Endodermal cell (in vitro differentiated cells): ENCODE results near the gene PCAT7. TPM values are rescaled to one million over a fixed set of nuclear protein-coding genes. Genes with fewer than 3 reads are reported as not detected.
A peak's percentile ranks its signal among the peaks of the same experiment; 100 is the strongest.

Source experiments
- DNase-seq: peaks from one replicate; pipeline ENCODE4 v3.0.0-alpha.2; 2017
- H3K27ac ChIP-seq: 2 replicates; pipeline ENCODE4 v1.5.1; 2013; ENCODE audit warnings: mild to moderate bottlenecking, low read depth, low read length, moderate library complexity
- H3K27me3 ChIP-seq: 2 replicates; pipeline ENCODE4 v1.6.1; 2013; ENCODE audit warnings: mild to moderate bottlenecking, low read length, moderate library complexity; ENCODE audit not compliant: insufficient read depth, control insufficient read depth, poor library complexity, severe bottlenecking
- H3K36me3 ChIP-seq: 2 replicates; pipeline ENCODE4 v1.7.0; 2013; ENCODE audit warnings: mild to moderate bottlenecking, low read length, moderate library complexity; ENCODE audit not compliant: control insufficient read depth, insufficient read depth
- H3K4me1 ChIP-seq: one replicate; pipeline ENCODE4 v1.7.0; 2013; ENCODE audit warnings: low read length; ENCODE audit not compliant: control insufficient read depth, insufficient read depth
- H3K4me3 ChIP-seq: 2 replicates; pipeline ENCODE4 v1.5.1; 2013; ENCODE audit warnings: mild to moderate bottlenecking, low read length, moderate library complexity
- H3K9ac ChIP-seq: 2 replicates; pipeline ENCODE4 v1.6.1; 2013; ENCODE audit warnings: mild to moderate bottlenecking, low read length, moderate library complexity; ENCODE audit not compliant: poor library complexity, severe bottlenecking; ENCODE audit errors: extremely low read depth
- H3K9me3 ChIP-seq: 2 replicates; pipeline ENCODE4 v1.6.1; 2013; ENCODE audit warnings: mild to moderate bottlenecking, low read length, moderate library complexity; ENCODE audit not compliant: control insufficient read depth
- H3K27ac Mint-ChIP-seq: 2 replicates; pipeline ENCODE4 v1.8.0; 2020; ENCODE audit warnings: mixed read lengths
- H3K27me3 Mint-ChIP-seq: 2 replicates; pipeline ENCODE4 v1.8.0; 2021; ENCODE audit warnings: mild to moderate bottlenecking, mixed read lengths; ENCODE audit not compliant: insufficient read depth
- H3K36me3 Mint-ChIP-seq: 2 replicates; pipeline ENCODE4 v1.8.0; 2020; ENCODE audit warnings: low read depth, mixed read lengths
- H3K4me1 Mint-ChIP-seq: 2 replicates; pipeline ENCODE4 v1.8.0; 2020; ENCODE audit warnings: mixed read lengths
- H3K4me3 Mint-ChIP-seq: 2 replicates; pipeline ENCODE4 v1.8.0; 2020; ENCODE audit warnings: mild to moderate bottlenecking, moderate library complexity, mixed read lengths
- H3K9me3 Mint-ChIP-seq: 2 replicates; pipeline ENCODE4 v1.8.0; 2020; ENCODE audit warnings: mild to moderate bottlenecking, mixed read lengths
- WGBS, 2 experiments: methylation state at CpG; one replicate each; pipeline versions ENCODE4 v1.1.5 to v1.1.7; 2013; ENCODE audit warnings: missing lambda C conversion rate in 2 of 2, mixed read lengths in 1 of 2; ENCODE audit not compliant: insufficient coverage in 1 of 2, insufficient read length in 1 of 2; 5-methylcytosine and 5-hydroxymethylcytosine counted together
- total RNA-seq, 2 donors: library from RNA; stranded (reverse); fragmentation: NEBNext Ultra II Directional in 1 of 2; extraction: Animal tissue kit (Norgen Biotek cat#: 25700) in 1 of 2; gene quantifications; 2 replicates in 1 of 2; 3 replicates in 1 of 2; pipeline ENCODE4 v1.2.1, GENCODE V29; 2021
- TF ChIP-seq, protein P1 (sequence below): fragments of 200-600 bp; sonication (generic); conservative IDR thresholded peaks from 2 replicates; pipeline ENCODE4 v1.5.0; 2021; ENCODE audit warnings: antibody characterized with exemption, mild to moderate bottlenecking

PCAT7 gene
- total RNA-seq, 2 donors from 2014 or later: 4.2 to 7.3 TPM

DNA sequence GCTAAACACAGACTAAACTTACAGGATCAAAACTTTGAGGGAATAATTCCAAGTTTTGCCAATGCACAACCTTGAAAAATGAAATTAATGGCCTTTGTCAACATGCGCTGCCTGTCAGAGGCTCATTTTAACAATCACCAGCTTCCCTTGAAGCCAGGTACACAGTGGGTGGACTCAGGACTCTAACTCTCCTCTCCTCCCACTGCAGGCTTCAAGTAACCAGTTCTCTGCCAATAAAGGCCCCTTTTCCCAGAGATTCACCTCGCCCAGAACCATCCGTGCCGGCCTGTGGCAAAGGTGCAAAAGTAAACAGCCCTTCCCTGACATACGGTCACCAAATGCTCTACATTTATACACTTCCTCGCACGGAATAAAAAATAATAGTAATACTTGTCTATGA is 57.2 kb downstream of the PCAT7 start:
- TF ChIP-seq, protein P1, sequence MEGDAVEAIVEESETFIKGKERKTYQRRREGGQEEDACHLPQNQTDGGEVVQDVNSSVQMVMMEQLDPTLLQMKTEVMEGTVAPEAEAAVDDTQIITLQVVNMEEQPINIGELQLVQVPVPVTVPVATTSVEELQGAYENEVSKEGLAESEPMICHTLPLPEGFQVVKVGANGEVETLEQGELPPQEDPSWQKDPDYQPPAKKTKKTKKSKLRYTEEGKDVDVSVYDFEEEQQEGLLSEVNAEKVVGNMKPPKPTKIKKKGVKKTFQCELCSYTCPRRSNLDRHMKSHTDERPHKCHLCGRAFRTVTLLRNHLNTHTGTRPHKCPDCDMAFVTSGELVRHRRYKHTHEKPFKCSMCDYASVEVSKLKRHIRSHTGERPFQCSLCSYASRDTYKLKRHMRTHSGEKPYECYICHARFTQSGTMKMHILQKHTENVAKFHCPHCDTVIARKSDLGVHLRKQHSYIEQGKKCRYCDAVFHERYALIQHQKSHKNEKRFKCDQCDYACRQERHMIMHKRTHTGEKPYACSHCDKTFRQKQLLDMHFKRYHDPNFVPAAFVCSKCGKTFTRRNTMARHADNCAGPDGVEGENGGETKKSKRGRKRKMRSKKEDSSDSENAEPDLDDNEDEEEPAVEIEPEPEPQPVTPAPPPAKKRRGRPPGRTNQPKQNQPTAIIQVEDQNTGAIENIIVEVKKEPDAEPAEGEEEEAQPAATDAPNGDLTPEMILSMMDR: no peak
- H3K9me3 Mint-ChIP-seq: no peaks in the 10 kb centered on the region
- no peak for DNase-seq
- H3K36me3 Mint-ChIP-seq: no peaks in the 10 kb centered on the region
- WGBS, 2 experiments: 89 to 96% methylated on average over 7 of the region's 7 CpGs
- Histone ChIP-seq H3K9me3 (no peaks in the 10 kb centered on the region), H3K27ac (no peak overlapping the region), H3K27me3 (no peaks in the 10 kb centered on the region), H3K36me3 (no peaks in the 10 kb centered on the region), H3K9ac (no peak overlapping the region), H3K4me3 (no peak overlapping the region), H3K4me1 (peaks cover 12% of the 10 kb centered on the region)
- H3K27ac Mint-ChIP-seq: no peak overlapping the region
- H3K4me3 Mint-ChIP-seq: no peak overlapping the region
- H3K4me1 Mint-ChIP-seq: peaks cover 29% of the 10 kb centered on the region
- no peaks in the 10 kb centered on the region for H3K27me3 Mint-ChIP-seq

DNA sequence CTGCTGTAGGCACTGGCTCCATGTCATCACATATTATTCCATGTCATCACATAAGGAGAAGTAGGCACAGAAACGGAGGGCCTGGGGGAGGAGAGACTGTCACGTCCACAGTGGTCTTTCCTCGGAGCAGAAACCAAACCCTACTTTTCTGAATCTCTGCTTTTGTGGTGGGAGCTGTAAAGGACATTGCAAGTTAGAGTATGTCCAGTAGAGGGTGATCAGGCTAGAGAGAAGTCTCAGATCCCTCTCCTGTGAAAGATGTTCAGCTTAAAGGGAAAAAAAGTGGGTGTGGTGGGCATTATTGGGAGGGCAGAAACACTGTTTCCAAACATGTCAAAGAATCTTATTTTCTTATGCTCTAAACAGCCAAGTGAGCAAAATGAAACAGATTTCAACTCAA is 58.1 kb downstream of the PCAT7 start:
- no peak overlapping the region for H3K4me3 Mint-ChIP-seq

DNA sequence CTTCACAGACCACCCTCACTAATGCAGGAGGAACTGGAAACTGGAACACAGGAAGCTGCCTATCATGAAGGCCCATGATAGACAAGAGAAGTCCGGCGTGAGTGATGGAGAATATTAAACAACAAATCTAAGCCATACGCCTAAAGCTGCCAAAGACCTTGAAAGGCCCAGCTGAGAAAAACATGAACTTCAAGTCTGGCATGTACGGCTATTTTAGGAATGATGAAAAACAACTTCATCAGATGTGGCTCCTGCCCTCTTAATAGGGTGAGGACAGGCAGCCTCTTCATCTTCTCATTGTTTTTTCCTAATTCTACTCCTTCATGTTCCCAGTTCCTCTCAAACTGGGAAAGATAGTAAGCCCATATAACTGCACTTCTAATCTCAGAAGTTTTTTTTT is 64.1 kb downstream of the PCAT7 start:
- Mint-ChIP-seq H3K4me1 (no peaks in the 10 kb centered on the region), H3K9me3 (no peaks in the 10 kb centered on the region), H3K27ac (no peak overlapping the region), H3K4me3 (no peak overlapping the region), H3K27me3 (peaks cover 2% of the 10 kb centered on the region), H3K36me3 (no peaks in the 10 kb centered on the region)
- Histone ChIP-seq H3K36me3 (no peaks in the 10 kb centered on the region), H3K27ac (no peak overlapping the region), H3K9me3 (no peaks in the 10 kb centered on the region), H3K9ac (no peak overlapping the region), H3K27me3 (no peaks in the 10 kb centered on the region), H3K4me3 (no peak overlapping the region), H3K4me1 (no peaks in the 10 kb centered on the region)
- DNase-seq: no peak
- WGBS, 2 experiments: 83 to 95% methylated on average over 4 of the region's 4 CpGs
- TF ChIP-seq, protein P1: no peak

More for the DNA sequence above, 58.1 kb downstream of the PCAT7 start:
- Histone ChIP-seq H3K27me3 (no peaks in the 10 kb centered on the region), H3K4me1 (peaks cover 4% of the 10 kb centered on the region), H3K9me3 (no peaks in the 10 kb centered on the region), H3K9ac (no peak overlapping the region), H3K4me3 (no peak overlapping the region), H3K36me3 (no peaks in the 10 kb centered on the region), H3K27ac (no peak overlapping the region)
- Mint-ChIP-seq H3K9me3 (no peaks in the 10 kb centered on the region), H3K4me1 (peaks cover 23% of the 10 kb centered on the region), H3K27me3 (no peaks in the 10 kb centered on the region), H3K36me3 (no peaks in the 10 kb centered on the region), H3K27ac (no peak overlapping the region)
- DNase-seq: no peak
- TF ChIP-seq, protein P1: peak; percentile 61
- WGBS, 2 experiments: 96 to 100% methylated on average over 2 to 3 of the region's 3 CpGs

Other genes starting within 250 kb of the PCAT7 start
- gene NUTM2F, start 226.4 kb upstream of the PCAT7 start, total RNA-seq: not detected
- not detected for gene FBP2, start 38.7 kb downstream of the PCAT7 start, total RNA-seq
- 1 to 10 TPM in 1 of 2 donors, under 1 TPM in 1; 0.95 to 1.0 TPM for gene FBP1, start 84.4 kb downstream of the PCAT7 start, total RNA-seq
- 10 to 100 TPM; 23.4 to 33.7 TPM for gene AOPEP, start 171.6 kb downstream of the PCAT7 start, total RNA-seq